NCI-H82 (cell line): Measurements from ENCODE around the gene GPR143.

Experiments used
- DNase-seq: peaks from one replicate; lab custom pipeline; 2025; lab: John Stamatoyannopoulos, UW

Gene GPR143

DNA sequence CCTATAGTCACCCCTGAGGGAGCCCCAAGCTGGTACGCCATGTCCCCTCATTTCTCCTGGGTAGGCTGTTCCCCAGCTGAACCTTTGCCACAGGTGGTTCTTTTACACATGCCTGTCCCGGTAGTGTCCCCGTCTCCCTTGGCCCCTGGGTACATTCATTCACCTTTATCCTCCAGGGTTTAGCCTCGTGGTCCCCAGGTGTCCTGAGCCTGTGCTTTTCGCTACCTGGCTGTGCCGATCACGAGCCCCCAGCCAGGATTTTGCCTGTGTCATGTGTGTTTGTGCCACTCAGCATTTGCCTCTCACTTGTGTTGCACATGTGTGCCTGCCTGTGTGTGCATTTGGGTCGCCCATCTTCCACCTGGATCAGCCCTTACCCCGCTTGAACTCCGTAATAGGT, 57.6 kb downstream of the GPR143 start:
- no peak for DNase-seq

DNA sequence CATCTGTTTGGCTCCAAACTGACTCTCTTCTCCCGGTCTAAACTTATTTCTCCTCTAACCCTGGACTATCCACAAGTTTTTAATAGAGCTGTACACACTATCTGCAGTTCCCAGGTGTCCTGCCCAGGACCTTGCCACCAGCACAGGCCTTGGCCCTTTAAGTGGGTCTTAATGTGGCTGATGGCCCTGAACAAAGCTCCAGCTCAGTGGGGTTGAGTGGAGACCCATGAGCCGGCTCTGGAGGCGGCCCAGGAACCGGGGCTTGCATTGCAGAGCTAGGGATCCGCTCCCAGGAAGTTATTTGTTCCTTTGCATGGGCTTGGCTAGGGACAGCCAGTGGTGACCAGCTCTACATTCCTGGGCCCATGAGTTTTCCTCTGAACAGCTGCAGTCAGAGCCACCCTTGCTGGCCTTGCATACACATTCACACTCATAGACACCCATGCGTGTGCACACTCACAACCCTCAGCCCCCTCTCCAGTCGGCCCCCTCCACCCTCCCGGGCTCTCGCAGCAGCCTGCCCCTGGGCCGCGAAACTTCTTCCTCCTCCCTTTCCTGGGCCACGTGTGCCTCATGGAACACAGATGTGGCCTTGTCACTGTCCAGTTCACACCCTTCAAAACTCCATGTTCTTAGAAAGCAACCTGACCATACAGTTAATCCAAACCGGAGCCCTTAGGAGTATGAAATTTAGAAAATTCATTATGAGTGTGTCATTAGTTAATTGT, 58.2 kb downstream of the GPR143 start:
- no peak for DNase-seq

DNA sequence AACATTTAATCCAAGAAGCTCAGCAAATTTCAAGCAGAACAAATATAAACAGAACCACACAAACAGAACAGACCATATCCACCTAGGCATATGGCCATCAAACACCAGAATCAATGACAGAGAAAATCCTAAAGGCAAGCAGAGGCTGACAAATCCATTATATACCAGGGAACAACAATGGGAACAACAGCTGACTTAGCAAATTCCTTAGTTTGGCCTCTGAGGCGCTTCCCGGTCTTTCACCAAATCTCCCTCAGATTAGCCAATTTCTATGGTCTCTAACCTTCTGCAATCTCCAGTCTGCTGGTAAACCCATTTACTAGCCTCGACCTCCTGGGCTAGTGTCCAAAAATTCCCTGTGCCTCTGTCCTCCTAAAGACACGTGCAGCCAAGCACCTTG, 59.2 kb downstream of the GPR143 start:
- DNase-seq: no peak

DNA sequence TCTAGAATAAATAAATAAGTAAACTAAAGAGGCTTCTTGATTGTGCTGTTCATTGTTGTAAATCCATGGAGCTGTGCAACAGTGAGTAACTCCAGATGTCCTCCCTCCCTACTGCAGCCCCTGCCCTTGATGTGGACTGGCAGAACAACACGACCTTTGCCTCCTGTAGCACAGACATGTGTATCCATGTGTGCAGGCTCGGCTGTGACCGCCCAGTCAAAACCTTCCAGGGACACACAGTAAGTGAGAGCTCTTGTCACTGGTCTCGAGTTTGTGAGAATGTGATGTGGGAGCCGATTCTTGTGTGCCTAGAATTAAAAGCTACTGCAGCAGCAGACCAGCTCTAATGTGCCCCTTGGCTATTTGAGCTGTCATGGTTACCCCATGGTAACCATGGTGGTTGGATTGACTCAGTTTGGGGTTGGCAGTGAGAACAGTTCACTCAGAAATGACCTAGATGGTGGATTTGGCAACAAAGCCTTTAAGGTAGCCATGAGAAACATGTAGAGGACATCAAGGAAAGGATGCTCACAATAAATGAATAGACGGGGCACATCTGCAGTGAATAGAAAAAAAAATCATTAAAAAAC, 60.7 kb downstream of the GPR143 start:
- no peak for DNase-seq

DNA sequence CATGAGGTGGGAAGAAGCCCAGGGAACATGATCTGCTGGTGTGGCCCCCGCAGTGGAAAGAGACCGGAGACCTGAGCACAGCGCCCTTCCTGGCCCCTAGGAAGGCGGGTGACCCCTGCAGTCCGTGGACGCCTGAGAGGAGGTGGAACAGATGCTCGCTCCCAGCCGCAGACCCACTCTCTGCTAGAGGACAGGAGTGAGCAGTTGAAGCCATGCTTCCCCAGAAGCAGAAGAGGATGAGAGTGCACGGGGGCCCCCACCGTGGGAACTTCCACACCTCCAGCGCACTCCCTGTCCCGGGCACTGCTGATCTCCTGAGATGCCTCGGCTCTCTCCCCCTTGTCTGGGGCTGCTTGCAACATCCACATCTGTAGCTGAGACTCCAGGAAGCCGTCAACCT, 62.2 kb downstream of the GPR143 start:
- no peak for DNase-seq

DNA sequence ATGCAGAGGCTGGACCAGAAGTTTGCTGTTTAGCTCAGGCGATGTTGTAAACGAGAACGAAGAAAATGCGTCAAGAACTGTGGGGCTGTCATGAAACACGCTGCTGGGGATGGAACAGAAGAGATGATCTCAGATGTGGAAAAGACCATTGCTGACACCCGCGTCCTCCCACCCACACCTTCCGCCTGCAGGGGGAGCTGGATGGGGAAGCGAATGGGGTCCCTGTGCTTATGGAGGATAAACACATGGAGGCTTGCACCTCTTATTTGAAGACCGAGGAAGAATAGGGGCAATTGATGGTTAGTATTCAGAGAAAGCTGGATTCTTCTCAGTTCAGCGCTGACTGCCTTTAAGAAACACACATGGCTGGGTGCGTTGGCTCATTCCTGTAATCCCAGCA, 63.9 kb downstream of the GPR143 start:
- no peak for DNase-seq

DNA sequence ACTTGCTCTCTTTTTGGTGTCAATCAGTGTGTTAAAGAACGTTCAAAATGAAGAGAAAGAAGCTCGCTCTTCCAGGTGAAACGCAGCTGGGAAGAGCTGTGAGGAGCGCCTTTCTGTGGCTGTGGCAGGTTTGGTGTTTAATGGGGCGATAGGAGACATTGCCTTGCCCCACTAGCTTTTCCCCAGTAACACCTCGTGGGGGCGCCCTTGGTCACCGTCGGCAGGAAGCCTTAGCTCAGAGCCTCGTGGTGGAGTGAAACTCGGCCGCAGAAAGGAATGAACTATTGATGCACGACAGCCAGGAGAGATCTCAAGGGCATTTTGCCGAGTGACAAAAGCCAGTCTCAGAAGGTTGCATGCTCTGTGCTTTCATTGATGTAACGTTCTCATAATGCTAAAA, 65.1 kb downstream of the GPR143 start:
- no peak for DNase-seq

DNA sequence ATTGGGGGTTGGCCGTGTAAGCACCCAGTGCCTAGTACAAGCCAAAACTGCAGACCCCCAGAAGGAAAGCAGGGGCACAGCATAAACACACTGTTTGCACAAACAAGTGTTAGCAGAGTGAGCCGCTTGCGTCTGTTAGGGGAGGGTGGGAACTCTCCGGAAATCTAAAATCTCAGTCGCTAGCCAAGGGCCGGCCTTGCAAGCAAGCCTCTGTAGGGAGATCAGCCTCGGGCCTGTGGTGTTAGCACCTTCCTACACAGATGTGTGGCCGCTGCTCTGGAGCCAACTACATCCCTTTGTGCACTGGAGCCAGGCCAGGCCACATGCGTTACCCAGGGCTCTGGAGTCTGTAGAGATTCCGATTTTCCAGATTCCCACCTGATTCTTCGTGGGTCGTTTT, 67.1 kb downstream of the GPR143 start:
- no peak for DNase-seq

DNA sequence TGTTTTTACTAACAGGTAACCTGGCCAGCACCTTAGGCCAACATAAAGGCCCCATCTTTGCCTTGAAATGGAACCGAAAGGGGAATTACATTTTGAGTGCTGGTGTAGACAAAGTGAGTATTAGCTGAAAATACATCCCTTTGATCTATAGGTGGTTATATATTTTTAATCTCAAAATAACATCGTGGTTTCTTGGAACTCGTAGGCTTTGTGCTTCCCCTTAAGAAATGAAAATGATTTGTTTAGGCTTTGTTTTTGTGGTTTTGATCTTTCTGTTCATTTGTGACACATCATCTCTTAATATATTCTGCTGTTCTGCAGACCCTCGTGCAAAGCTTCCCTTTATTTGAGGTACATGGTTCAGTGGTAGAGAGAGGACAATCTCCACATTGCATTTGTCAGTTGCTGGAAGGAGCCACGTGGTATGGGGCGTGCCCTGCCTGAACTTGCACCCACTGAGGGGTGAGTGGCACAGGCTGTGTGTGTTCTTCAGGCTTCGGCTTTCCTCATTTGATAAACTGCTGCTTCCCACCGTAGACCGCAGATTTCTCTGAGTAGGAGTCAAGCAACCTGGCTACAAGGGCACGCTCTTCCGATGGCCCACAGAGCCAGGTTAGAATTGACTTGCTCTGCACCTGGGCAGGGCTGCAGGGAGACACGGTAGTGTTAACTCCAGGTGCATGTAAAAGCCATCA, 72.2 kb downstream of the GPR143 start:
- DNase-seq: no peak

DNA sequence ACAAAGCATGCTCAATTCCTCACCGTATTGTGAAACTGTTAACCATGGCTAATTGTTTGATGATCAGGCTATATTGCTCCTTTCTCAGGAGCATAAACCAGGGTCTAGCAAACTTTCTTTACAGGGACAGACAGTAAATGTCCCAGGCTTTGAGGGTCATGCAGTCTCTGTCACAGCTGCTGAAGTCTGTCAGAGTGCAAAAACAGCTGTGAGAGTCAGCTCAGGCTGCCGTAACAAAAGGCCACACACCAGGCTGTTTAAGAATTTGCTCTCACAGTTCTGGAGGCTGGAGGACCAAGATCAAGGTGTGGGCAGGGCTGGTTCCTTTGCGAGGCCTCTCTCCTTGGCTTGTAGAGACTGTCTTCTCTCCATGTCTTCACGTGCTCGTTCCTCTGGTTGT, 75.6 kb downstream of the GPR143 start:
- DNase-seq: no peak

DNA sequence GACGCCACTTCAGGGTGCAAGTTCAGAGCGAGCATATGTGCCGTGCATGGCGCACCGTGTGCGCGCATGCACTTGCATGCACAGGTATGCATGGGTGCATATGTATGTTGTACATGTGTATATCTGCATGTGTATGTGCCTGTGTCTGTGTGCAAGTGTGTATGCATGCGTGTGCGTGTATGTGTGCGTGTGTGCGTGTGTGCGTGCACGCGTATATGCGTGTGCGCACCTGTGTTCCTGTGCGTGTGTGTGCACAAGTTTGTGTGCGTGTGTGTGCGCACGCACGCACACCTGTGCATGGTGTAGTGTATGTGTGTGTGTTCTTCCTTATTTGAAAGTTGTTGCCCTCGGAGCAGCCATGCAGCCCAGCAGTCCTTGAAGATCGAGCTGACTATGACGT, 76.8 kb downstream of the GPR143 start:
- DNase-seq: no peak

DNA sequence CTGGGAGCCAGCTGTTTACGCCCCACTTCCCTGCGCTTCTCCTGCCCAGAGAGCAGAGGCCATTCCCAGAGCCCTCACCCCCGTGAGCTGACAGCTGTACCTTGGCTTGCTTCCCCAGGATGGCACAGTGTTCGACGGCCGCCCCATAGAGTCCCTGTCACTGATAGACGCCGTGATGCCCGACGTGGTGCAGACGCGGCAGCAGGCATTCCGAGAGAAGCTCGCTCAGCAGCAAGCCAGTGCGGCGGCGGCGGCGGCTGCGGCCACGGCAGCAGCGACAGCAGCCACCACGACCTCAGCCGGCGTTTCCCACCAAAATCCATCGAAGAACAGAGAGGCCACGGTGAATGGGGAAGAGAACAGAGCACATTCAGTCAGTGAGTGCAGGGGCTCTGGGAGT, 77.7 kb downstream of the GPR143 start:
- no peak for DNase-seq

DNA sequence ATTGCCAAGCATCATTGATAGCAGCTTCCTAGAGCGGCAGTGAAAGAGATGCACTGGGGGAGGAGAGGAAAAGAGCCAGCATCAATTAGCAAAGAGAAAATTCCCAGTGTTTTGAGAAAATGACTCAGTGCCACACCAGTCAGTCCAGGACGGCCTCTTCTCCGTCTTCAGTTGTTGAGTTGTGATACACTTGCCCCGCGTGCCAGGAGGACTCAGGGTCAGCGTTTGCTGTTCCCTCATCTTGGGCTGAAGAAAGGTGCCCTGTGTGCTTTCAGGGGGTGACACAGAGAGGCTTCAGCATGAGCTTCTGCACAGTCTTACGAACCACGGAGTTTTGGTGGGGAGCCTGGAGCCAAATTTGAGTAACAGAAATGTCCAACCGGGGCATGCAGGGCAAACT, 82.3 kb downstream of the GPR143 start:
- no peak for DNase-seq

DNA sequence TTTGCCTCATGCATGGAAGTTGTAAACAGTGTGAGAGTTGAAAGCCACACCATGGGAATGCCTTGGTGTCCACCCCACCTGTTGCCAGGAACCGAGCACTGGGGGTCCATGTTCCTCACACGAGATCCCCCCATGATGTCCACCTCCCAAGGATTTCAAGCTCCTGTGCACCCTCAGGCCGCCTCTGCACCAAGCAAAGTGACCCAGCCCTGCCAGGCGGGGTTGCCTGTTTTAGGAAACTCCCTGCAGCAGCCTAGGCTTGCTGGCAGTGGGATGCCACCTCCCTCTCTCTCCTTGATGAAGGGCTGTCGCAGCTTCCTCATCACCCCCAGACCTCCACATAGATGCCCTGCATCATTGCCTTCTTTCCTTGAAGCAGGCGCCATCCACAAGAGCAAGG, 82.8 kb downstream of the GPR143 start:
- no peak for DNase-seq

DNA sequence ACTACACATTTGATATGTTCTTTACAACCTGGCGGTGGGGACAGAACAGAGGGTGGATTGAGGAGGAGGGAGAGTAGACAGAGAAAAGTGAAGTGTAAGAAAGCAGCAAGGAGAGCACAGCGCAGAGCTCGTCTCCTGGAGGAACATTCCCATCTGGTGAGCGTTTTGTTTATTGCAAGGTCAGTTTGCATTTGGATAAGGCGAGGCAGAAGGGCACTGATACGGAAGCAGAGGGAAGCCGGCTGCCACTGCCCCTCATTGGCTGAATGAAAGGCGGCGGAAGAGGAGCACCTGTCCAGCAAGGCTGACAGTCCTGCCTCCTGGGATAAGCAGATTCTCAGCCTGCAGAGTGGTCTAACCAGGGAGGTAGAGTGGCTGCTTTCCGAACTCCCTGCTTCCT, 83.2 kb downstream of the GPR143 start:
- DNase-seq: peak; percentile 0

DNA sequence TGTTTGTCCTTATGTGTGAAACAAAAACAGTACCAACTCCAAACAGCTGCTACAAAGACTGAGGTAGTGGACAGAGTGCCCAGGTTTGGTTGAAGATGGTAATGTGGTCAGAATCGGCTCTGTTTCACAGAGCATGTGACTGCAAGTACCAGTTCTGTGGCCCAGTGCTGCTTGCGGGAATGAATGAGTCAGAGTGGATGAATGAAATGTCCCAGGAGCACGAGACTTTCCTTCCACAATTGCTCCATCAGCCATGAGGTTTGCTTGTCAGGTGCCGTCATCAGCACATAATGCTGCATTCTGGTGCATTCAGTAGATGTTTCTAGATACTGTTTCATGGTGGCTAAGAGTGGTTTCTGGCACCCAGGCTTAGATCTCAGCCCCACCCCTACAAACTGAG, 84.2 kb downstream of the GPR143 start:
- DNase-seq: no peak

DNA sequence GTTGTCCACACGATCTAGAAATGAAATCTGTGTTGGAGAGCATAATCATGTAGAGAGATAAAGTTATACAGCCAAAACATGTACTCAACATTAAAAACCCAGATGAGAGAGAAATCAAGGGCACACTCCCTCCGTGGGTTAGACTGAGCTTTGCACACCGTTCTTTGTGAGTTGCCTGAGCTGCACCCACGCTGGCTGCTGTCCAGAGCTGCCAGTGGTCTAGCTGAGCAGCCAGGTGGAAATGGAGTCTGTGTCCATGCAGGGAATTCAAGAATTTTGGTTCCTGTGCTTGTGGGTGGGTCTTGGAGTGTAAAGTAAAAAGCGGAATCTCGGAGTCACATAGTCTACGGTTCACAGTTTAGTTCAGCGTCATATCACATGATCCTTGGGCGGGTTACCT, 84.6 kb downstream of the GPR143 start:
- no peak for DNase-seq

DNA sequence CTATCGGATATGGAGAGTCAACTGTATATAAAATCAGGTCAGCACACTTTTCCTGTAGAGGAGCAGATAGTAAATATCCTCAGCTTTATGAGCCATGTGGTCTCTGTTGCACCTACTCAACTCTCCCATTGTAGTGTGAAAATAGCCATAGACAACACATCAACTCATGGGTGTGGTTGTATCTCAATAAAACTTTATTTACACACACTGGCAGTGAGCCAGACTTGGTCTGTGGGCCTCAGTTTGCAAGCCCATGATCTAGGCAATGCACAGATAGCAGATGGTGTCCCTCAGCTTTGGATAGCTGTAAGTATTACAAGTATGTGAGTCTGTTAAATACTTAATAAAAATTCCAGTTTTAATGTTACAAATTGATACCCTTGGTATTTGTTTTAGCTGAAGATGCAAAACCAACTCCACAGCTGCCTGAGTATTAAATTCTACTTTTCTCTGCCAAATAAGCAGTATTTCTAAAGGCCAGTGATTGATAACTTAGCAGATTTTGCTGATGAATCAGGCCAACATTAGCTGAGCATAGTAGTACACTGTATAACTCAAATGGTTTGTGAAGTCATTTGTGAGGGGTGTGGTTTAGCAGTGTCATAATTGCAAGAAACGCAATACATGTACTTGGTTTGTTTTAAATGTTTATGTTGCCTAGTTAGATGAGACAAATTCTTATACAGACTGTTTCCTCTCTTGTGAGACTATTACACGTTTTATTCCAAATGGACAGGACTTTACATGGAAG, 87.3 kb downstream of the GPR143 start:
- DNase-seq: no peak

DNA sequence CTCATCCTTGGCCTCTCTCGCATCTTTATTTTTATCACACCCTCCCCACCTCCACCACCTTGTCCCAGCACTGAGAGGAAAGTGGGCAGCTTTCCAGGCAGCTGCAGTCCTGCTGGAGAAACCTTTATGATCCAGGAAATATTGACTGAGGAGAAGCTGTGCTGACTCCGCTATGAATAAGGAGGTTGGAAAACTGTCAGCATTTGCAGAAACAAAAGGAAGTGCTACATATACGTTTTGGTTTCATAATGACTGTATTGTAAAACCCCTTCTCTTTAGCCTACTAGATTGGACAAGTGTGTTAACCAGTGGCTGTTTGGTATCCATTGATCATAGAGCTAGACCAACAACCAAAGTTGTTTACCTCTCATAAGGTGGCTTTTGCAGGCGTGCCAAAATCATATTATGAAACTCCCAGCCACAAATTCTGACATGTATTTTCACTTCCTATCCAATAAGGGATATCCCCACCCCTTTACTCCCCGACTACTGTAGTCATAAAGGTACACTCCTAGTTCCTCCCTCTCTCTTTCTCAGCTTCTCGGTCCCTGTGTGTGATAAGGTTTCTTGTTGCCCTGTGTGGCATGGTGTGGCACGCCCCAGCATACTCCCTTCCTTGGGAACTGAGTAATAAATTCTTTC, 88.4 kb downstream of the GPR143 start:
- no peak for DNase-seq

DNA sequence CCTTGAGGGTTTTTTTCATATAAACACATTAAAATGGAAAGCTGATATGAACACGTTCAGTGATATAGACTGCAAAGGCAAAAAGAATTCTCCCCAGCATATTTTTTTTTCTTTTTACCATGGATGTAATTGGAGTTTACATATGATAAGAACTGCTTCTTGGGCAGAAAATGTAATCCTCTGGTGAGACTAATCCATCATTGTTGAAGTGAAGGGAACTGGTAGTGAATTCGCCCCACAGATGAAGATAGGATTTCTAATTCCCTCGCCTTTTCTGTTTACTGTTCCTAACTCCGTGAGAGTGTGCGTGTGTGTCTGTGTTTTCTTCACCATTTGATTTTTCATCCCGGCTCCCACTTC, 88.9 kb downstream of the GPR143 start:
- DNase-seq: no peak

DNA sequence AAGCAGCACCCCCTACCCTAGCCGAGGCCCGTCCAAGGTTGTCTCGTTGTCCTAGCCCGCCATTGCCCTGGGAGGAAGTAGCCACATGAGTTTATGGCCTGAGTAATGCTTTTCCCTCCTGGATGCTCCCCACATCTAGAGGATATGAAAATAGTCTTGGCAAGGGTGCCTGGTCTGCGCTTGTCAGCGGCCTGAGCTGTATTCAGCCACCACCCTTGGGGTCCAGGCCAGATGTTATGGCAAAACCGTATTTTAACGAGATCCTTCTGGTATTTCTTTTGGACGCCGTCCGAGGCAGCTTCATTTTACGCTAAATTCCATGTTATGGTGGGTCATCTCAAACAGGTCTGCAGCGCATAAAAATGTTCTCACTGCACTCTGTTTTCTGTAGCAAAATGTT, 89.3 kb downstream of the GPR143 start:
- no peak for DNase-seq
